ENCODE results near the gene TGFA.
A peak's percentile ranks its signal among the peaks of the same experiment; 100 is the strongest.

Gene TGFA

GRCh38 chr2:70463581-70463980, 90.0 kb downstream of the TGFA start:
- no peak for DNase-seq (ENCODE audit: low read depth in 2 of 2)

- no peak for DNase-seq (ENCODE audit: low read depth in 2 of 2)
Observed at GRCh38 chr2:70461981-70462876, 91.4 kb downstream of the TGFA start.

- no peak for DNase-seq (ENCODE audit: low read depth in 2 of 2)
Observed at GRCh38 chr2:70461414-70461813, 92.2 kb downstream of the TGFA start.

GRCh38 chr2:70460333-70460732, 93.3 kb downstream of the TGFA start:
- no peak for DNase-seq (ENCODE audit: low read depth in 2 of 2)

GRCh38 chr2:70458661-70459060, 95.0 kb downstream of the TGFA start:
- DNase-seq (ENCODE audit: low read depth in 2 of 2) = no peak

- no peak for DNase-seq (ENCODE audit: low read depth in 2 of 2)
Observed at GRCh38 chr2:70456585-70457495, 96.8 kb downstream of the TGFA start.

GRCh38 chr2:70454936-70455544, 98.6 kb downstream of the TGFA start:
- DNase-seq (ENCODE audit: low read depth in 2 of 2) = no peak

GRCh38 chr2:70450641-70451250, 102.9 kb downstream of the TGFA start:
- no peak for DNase-seq (ENCODE audit: low read depth in 2 of 2)

- DNase-seq (ENCODE audit: low read depth in 2 of 2) = no peak
Observed at GRCh38 chr2:70448041-70448440, 105.6 kb downstream of the TGFA start.

GRCh38 chr2:70443726-70444125, 109.9 kb downstream of the TGFA start:
- no peak for DNase-seq (ENCODE audit: low read depth in 2 of 2)

GRCh38 chr2:70443078-70443465, 110.6 kb downstream of the TGFA start:
- DNase-seq (ENCODE audit: low read depth in 2 of 2) = no peak

GRCh38 chr2:70442301-70443077, 111.1 kb downstream of the TGFA start:
- DNase-seq (ENCODE audit: low read depth in 2 of 2) = no peak

GRCh38 chr2:70440621-70441020, 113.0 kb downstream of the TGFA start:
- peak in 1 of 2 experiments; percentile 10 for DNase-seq (ENCODE audit: low read depth in 2 of 2)

- no peak for DNase-seq (ENCODE audit: low read depth in 2 of 2)
Observed at GRCh38 chr2:70435138-70435537, 118.5 kb downstream of the TGFA start.

GRCh38 chr2:70433315-70433714, 120.3 kb downstream of the TGFA start:
- DNase-seq (ENCODE audit: low read depth in 2 of 2) = no peak

- no peak for DNase-seq (ENCODE audit: low read depth in 2 of 2)
Observed at GRCh38 chr2:70431716-70432347, 121.8 kb downstream of the TGFA start.

- no peak for DNase-seq (ENCODE audit: low read depth in 2 of 2)
Observed at GRCh38 chr2:70426341-70426740, 127.3 kb downstream of the TGFA start.

GRCh38 chr2:70425682-70426301, 127.8 kb downstream of the TGFA start:
- no peak for DNase-seq (ENCODE audit: low read depth in 2 of 2)

GRCh38 chr2:70420740-70421139, 132.9 kb downstream of the TGFA start:
- DNase-seq (ENCODE audit: low read depth in 2 of 2) = no peak

GRCh38 chr2:70420143-70420542, 133.5 kb downstream of the TGFA start:
- no peak for DNase-seq (ENCODE audit: low read depth in 2 of 2)

All from stimulated activated CD4-positive, alpha-beta T cell treated with anti-CD3 and anti-CD28 coated beads, Interleukin-12 subunit alpha, Interleukin-12 subunit beta, amount 100 ng/mL, for 24 hours (primary cell).